ENCODE data around the gene ZNF638. TPM values are rescaled to one million over a fixed set of nuclear protein-coding genes. Genes with fewer than 3 reads are reported as not detected.

Gene ZNF638
- total and polyA plus RNA-seq, 2 of the 4 experiments (the other 2 are of a cell fraction), result 46.4 to 129 TPM

GRCh38 chr2:71362447-71362846 is 30.9 kb downstream of the ZNF638 start:
- Histone ChIP-seq H4K20me1 (ENCODE audit: insufficient read depth, low read length) (peaks cover 23% of the 10 kb centered on the region; the same call in 1 of the 2 replicates), H3K36me3 (ENCODE audit: control insufficient read depth, insufficient read depth, low read length) (peaks cover 31% of the 10 kb centered on the region)
- no peak for TF ChIP-seq RAD21 (IDR thresholded peaks at IDR 0.05; ENCODE audit: low read length)
- TF ChIP-seq USF2 (IDR thresholded peaks at IDR 0.05; ENCODE audit: low read depth, low read length), result no peak
- no peak for TF ChIP-seq RFX5 (IDR thresholded peaks at IDR 0.05; ENCODE audit: low read depth, low read length)
- TF ChIP-seq MAFK (IDR thresholded peaks at IDR 0.05; ENCODE audit: low read depth, low read length), result no peak
- TF ChIP-seq CEBPB (IDR thresholded peaks at IDR 0.05; ENCODE audit: low read depth, low read length), result no peak
- TF ChIP-seq MAZ (IDR thresholded peaks at IDR 0.05; ENCODE audit: borderline replicate concordance, low read depth, low read length), result no peak
- TF ChIP-seq BHLHE40 (IDR thresholded peaks at IDR 0.05; ENCODE audit: low read depth, low read length), result no peak
- TF ChIP-seq FOS (IDR thresholded peaks at IDR 0.05; ENCODE audit: low read depth, low read length), result no peak
- no peak for TF ChIP-seq MXI1 (IDR thresholded peaks at IDR 0.05; ENCODE audit: borderline replicate concordance, low read depth, low read length)
- TF ChIP-seq POLR2A (IDR thresholded peaks at IDR 0.05; ENCODE audit: low read depth, low read length), result no peak
- no peak for TF ChIP-seq CHD1 (IDR thresholded peaks at IDR 0.05; ENCODE audit: low read depth, low read length)
- TF ChIP-seq SMC3 (IDR thresholded peaks at IDR 0.05; ENCODE audit: low read depth, low read length), result no peak
- no peak for TF ChIP-seq ELK1 (IDR thresholded peaks at IDR 0.05; ENCODE audit: borderline replicate concordance, low read depth, low read length)
- TF ChIP-seq CTCF (conservative IDR thresholded peaks at IDR 0.05; ENCODE audit: low read depth, low read length), result no peak
- no peak for TF ChIP-seq RCOR1 (IDR thresholded peaks at IDR 0.05; ENCODE audit: insufficient replicate concordance, low read length)
- no peak for TF ChIP-seq NFE2L2 (IDR thresholded peaks at IDR 0.05; ENCODE audit: low read depth, low read length)

More at GRCh38 chr2:71362447-71362846, 30.9 kb downstream of the ZNF638 start:
- H3K4me3 ChIP-seq (ENCODE audit: insufficient read depth, low read depth, low read length), result no peak overlapping the region
- no peak overlapping the region for H4K91ac ChIP-seq (ENCODE audit: insufficient read depth, low read depth, low read length)
- no peak overlapping the region for H3K4ac ChIP-seq (ENCODE audit: low read depth, low read length)
- peaks cover 29 to 38% of the 10 kb centered on the region in 2 experiments for H3K79me1 ChIP-seq (ENCODE audit: low read depth in 1 of 2, low read length in 2 of 2)
- no peak overlapping the region for H3K56ac ChIP-seq (ENCODE audit: extremely low read depth, insufficient read depth, low read length)
- H3K9ac ChIP-seq (ENCODE audit: low read depth, low read length), result no peak overlapping the region
- H4K8ac ChIP-seq (ENCODE audit: low read depth in 2 of 2, low read length in 2 of 2), result no peak overlapping the region
- BruUV-seq (replicated peaks), result no TSS peak
- CTCF ChIA-PET, result no interaction called here
- intact Hi-C loops (cut with micrococcal nuclease), result loop anchor here (5.0 kb wide), 1 partner anchor 45 kb away; no protein-coding TSS in a partner anchor
- no peak overlapping the region for H2AK5ac ChIP-seq (ENCODE audit: low read depth, low read length)
- dilution Hi-C loops (cut with HindIII; ENCODE audit: low sequenced_read_pairs, unreplicated experiment), result no loop called here
- no peak overlapping the region for H2BK15ac ChIP-seq (ENCODE audit: low read depth, low read length)
- no peaks in the 10 kb centered on the region for H3K9me3 ChIP-seq (ENCODE audit: control insufficient read depth, insufficient read depth, low read length)
- WGBS, 2 experiments (ENCODE audit: extremely low coverage in 2 of 2, insufficient read length in 1 of 2), result no CpG with 5 or more reads among the region's 2 CpGs
- no peak overlapping the region for H2BK120ac ChIP-seq (ENCODE audit: low read depth, low read length)
- no peak overlapping the region for H2BK20ac ChIP-seq (ENCODE audit: low read depth, low read length)
- H3K14ac ChIP-seq (replicated peaks; ENCODE audit: low read depth, low read length), result no peak overlapping the region
- no peak overlapping the region for H3K23ac ChIP-seq (ENCODE audit: low read depth, low read length)
- H2AFZ ChIP-seq (replicated peaks; ENCODE audit: low read length, poor library complexity), result no peak overlapping the region
- POLR2A ChIA-PET (ENCODE audit: unreplicated experiment), result no interaction called here
- H3K9me1 ChIP-seq (ENCODE audit: insufficient read depth, low read length), result no peaks in the 10 kb centered on the region; the same call in 1 of the 2 replicates
- ATAC-seq (ENCODE audit: low read depth) (no peak), DNase-seq (no peak)
- no peaks in the 10 kb centered on the region for H3K27me3 ChIP-seq (ENCODE audit: control insufficient read depth, insufficient read depth, low read length)
- in situ Hi-C loops (cut with MboI; ENCODE audit: low sequenced_read_pairs), result no loop called here
- no peak overlapping the region for H3K4me2 ChIP-seq (ENCODE audit: low read depth, low read length)
- H3K4me1 ChIP-seq (ENCODE audit: control insufficient read depth, insufficient read depth, low read length), result no peaks in the 10 kb centered on the region; the same call in 1 of the 2 replicates
- H3K18ac ChIP-seq (ENCODE audit: low read depth, low read length), result no peak overlapping the region
- H2BK5ac ChIP-seq (ENCODE audit: low read depth, low read length, poor library complexity, severe bottlenecking), result no peak overlapping the region
- H4K5ac ChIP-seq (ENCODE audit: low read depth, low read length), result no peak overlapping the region
- H3K27ac ChIP-seq (ENCODE audit: insufficient read depth, low read length), result no peak overlapping the region
- H2AK9ac ChIP-seq (replicated peaks; ENCODE audit: low read depth, low read length, poor library complexity), result no peak overlapping the region

Data from IMR-90 (cell line).